Measurements from ENCODE around the gene RCSD1.

GRCh38 chr1:167715157-167715999 lies 85.3 kb downstream of the RCSD1 start:
- TF ChIP-seq, protein P1, sequence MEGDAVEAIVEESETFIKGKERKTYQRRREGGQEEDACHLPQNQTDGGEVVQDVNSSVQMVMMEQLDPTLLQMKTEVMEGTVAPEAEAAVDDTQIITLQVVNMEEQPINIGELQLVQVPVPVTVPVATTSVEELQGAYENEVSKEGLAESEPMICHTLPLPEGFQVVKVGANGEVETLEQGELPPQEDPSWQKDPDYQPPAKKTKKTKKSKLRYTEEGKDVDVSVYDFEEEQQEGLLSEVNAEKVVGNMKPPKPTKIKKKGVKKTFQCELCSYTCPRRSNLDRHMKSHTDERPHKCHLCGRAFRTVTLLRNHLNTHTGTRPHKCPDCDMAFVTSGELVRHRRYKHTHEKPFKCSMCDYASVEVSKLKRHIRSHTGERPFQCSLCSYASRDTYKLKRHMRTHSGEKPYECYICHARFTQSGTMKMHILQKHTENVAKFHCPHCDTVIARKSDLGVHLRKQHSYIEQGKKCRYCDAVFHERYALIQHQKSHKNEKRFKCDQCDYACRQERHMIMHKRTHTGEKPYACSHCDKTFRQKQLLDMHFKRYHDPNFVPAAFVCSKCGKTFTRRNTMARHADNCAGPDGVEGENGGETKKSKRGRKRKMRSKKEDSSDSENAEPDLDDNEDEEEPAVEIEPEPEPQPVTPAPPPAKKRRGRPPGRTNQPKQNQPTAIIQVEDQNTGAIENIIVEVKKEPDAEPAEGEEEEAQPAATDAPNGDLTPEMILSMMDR (IDR thresholded peaks at IDR 0.05; ENCODE audit: low read depth, low read length), result peak; percentile 80
- TF ChIP-seq POLR2A (IDR thresholded peaks at IDR 0.05; ENCODE audit: extremely low read depth, insufficient read length), result no peak
- TF ChIP-seq, protein P2, sequence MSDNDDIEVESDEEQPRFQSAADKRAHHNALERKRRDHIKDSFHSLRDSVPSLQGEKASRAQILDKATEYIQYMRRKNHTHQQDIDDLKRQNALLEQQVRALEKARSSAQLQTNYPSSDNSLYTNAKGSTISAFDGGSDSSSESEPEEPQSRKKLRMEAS (IDR thresholded peaks at IDR 0.05; ENCODE audit: low read depth, low read length), result peak; percentile 54

All from NB4 (cell line).